ENCODE data around the gene PTPRD.

DNA sequence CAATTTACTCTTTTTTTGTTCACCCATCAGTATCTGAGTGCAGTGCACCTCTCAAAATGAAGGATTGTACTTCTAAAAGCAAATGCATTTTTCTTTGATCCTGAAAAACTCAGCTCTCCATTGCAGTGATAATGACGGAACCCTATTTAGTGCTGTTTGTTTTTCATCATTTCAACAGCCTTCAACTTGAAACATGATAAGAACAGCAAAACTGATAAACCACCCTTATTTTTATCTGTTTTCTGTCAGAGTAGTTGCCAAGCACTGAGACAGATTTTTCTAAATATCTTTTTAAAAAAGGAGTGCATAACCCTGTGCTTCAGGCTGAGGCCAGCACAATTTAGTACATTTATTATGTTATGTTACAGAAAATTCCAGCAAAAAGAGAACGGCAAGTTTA is 2263.4 kb downstream of the PTPRD start:
- TF ChIP-seq, protein P1, sequence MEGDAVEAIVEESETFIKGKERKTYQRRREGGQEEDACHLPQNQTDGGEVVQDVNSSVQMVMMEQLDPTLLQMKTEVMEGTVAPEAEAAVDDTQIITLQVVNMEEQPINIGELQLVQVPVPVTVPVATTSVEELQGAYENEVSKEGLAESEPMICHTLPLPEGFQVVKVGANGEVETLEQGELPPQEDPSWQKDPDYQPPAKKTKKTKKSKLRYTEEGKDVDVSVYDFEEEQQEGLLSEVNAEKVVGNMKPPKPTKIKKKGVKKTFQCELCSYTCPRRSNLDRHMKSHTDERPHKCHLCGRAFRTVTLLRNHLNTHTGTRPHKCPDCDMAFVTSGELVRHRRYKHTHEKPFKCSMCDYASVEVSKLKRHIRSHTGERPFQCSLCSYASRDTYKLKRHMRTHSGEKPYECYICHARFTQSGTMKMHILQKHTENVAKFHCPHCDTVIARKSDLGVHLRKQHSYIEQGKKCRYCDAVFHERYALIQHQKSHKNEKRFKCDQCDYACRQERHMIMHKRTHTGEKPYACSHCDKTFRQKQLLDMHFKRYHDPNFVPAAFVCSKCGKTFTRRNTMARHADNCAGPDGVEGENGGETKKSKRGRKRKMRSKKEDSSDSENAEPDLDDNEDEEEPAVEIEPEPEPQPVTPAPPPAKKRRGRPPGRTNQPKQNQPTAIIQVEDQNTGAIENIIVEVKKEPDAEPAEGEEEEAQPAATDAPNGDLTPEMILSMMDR (IDR thresholded peaks at IDR 0.05 in 2 of 3, conservative IDR thresholded peaks at IDR 0.05 in 1 of 3; ENCODE audit: borderline replicate concordance in 1 of 3, insufficient read depth in 1 of 3, low read depth in 2 of 3, low read length in 2 of 3), result no peak
- no peak for TF ChIP-seq EZH2 (IDR thresholded peaks at IDR 0.05)
- TF ChIP-seq POLR2AphosphoS5 (IDR thresholded peaks at IDR 0.05; ENCODE audit: low read depth, low read length), result no peak
- TF ChIP-seq RAD21 (IDR thresholded peaks at IDR 0.05; ENCODE audit: low read depth), result no peak
- TF ChIP-seq POLR2A (IDR thresholded peaks at IDR 0.05; ENCODE audit: borderline replicate concordance, extremely low read depth, insufficient read depth, insufficient read length), result no peak
